Epithelial cell of proximal tubule (primary cell): ENCODE measurements around the gene HIP1. TPM values are rescaled to one million over a fixed set of nuclear protein-coding genes. Genes with fewer than 3 reads are reported as not detected.

Source experiments
- total RNA-seq: library from RNA; depleted of rRNA; stranded (reverse); fragments of >200 nt; gene quantifications from 2 replicates; pipeline ENCODE4 v1.2.3, GENCODE V29; 2015

HIP1 gene
- total RNA-seq, 1 donor from 2014 or later, result 10.6 TPM

Other genes starting within 250 kb of the HIP1 start
- not detected in 2 replicates for gene SPDYE5, start 246.6 kb downstream of the HIP1 start, total RNA-seq
- gene CCL26, start 33.3 kb upstream of the HIP1 start, total RNA-seq, result not detected in 2 replicates
- gene CCL24, start 74.9 kb upstream of the HIP1 start, total RNA-seq, result not detected in 2 replicates
- 34.9 and 47.3 TPM in 2 replicates for gene RHBDD2, start 140.1 kb upstream of the HIP1 start, total RNA-seq
- 77.8 and 83.0 TPM in 2 replicates for gene POR, start 176.2 kb upstream of the HIP1 start, total RNA-seq